Astrocyte of the cerebellum (primary cell): ENCODE measurements around the gene HIVEP3.
A peak's percentile ranks its signal among the peaks of the same experiment; 100 is the strongest.

Experiments used
- DNase-seq: peaks from one replicate; pipeline ENCODE4 v3.0.0-alpha.2; 2011; ENCODE audit warnings: low read depth
- H3K4me3 ChIP-seq: 2 replicates; pipeline ENCODE4 v1.5.1; 2011; ENCODE audit warnings: mild to moderate bottlenecking, low read depth, low read length, moderate library complexity
- in situ Hi-C: cut with HindIII; loops from 2 replicates; pipeline ENCODE4 v1.10.0; 2017; ENCODE audit warnings: low sequenced_read_pairs
- TF ChIP-seq, protein P1 (sequence below): IDR thresholded peaks from 2 replicates; pipeline ENCODE4 v1.5.1; 2012; ENCODE audit warnings: low read length, low read depth, moderate library complexity, mild to moderate bottlenecking; ENCODE audit errors: missing control alignments

HIVEP3 gene

GRCh38 chr1:41673378-41673777 is 245.3 kb downstream of the HIVEP3 start:
- TF ChIP-seq, protein P1, sequence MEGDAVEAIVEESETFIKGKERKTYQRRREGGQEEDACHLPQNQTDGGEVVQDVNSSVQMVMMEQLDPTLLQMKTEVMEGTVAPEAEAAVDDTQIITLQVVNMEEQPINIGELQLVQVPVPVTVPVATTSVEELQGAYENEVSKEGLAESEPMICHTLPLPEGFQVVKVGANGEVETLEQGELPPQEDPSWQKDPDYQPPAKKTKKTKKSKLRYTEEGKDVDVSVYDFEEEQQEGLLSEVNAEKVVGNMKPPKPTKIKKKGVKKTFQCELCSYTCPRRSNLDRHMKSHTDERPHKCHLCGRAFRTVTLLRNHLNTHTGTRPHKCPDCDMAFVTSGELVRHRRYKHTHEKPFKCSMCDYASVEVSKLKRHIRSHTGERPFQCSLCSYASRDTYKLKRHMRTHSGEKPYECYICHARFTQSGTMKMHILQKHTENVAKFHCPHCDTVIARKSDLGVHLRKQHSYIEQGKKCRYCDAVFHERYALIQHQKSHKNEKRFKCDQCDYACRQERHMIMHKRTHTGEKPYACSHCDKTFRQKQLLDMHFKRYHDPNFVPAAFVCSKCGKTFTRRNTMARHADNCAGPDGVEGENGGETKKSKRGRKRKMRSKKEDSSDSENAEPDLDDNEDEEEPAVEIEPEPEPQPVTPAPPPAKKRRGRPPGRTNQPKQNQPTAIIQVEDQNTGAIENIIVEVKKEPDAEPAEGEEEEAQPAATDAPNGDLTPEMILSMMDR, result no peak
- peak; percentile 56 for DNase-seq
- in situ Hi-C loops, result no loop called here
- no peak overlapping the region for H3K4me3 ChIP-seq

DNA sequence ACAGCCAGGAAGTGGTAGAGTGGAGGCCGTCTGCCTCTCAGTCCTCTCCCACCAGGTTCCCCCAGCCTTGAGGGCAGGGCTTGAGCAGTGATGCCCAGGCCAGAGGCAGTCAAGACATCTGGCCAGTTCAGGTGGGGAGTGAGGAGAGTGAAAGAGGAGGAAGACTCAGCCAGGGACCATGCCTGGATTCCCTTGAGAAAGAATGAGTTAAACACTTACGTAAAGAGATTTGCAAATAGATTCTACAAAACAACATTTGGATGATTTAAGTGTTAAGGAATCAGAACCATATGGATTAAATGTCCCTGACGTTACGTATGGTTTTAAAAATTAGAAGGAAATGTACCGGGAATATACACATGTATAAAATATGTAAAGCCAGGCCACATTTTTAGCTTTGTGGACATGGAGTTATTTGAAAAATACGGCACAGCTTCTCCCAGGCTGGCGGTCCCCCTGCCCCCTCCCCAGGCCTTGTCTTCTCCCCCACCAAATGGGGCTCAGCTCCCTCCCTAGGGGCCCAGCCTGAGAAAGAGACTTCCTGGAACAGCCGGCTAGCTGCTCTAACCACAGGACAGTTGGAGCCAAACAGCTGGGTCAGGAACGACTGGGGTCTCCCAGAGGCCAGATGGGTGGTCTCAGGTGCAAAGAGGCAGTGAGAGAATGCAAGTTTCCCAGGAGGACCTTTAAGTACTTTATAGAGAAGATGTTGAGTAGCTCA is 245.9 kb downstream of the HIVEP3 start:
- TF ChIP-seq, protein P1, result no peak
- in situ Hi-C loops, result no loop called here
- DNase-seq, result no peak
- no peak overlapping the region for H3K4me3 ChIP-seq

DNA sequence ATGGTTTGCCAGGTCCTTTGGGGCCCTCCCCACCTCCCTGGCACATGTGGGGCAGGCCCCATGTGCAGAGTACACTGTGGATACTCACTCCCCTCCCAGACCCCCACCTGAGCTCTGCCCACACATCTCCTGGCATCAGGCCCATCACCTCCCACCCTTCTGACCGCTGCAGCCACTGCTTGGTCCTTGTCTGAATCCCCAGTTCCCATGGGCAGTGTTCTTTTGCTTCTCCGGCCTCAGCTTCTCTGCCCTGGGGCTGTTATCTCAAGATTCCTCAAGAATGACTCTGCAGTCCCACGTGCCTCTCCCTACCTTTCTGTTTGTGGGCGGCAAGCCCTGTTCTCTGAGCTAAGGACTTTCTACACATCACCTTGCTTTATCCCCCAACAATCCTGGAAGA is 246.5 kb downstream of the HIVEP3 start:
- peak; percentile 47 for DNase-seq
- TF ChIP-seq, protein P1, result no peak
- H3K4me3 ChIP-seq, result no peak overlapping the region
- in situ Hi-C loops, result no loop called here

GRCh38 chr1:41671116-41671755 is 247.5 kb downstream of the HIVEP3 start:
- TF ChIP-seq, protein P1, result no peak
- in situ Hi-C loops, result no loop called here
- DNase-seq, result no peak
- no peak overlapping the region for H3K4me3 ChIP-seq

DNA sequence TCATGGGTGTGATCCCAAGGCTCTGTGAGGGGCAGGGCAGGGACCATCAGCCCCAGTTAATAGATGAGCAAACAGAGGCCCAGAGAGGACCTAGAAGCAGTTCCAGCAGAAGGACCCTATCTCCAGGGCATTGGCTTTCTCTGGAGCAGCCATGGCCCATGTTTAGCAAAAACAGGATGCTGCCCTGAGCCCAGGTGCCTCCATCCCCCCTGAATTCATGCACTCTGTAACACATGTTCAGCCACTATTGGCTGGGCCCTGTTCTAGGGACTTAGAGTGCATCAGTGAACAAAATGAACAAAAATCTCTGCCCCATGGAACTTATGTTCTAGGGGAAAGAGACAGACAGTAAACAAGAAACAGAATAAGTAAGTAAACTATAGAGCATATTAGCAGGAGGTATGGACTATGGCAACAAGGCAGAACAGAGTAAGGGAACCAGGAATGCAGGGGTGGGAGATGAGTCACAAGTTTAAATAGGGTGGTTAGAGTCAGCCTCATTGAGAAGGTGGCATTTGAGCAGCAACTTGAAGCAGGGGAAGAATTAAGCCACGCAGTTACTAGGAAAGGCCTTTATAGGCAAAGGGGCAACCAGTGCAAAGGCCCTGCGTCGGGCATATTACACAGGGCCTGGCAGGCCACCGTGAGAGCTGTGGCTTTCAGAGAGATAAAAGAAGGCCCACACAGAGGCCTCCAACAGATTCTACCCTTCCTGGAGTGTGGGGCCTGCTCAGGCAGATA is 248.3 kb downstream of the HIVEP3 start:
- H3K4me3 ChIP-seq, result no peak overlapping the region
- TF ChIP-seq, protein P1, result no peak
- in situ Hi-C loops, result no loop called here
- peak; percentile 53 for DNase-seq

GRCh38 chr1:41668967-41669366 is 249.8 kb downstream of the HIVEP3 start:
- in situ Hi-C loops, result no loop called here
- no peak overlapping the region for H3K4me3 ChIP-seq
- no peak for DNase-seq
- TF ChIP-seq, protein P1, result no peak
